ENCODE results near the gene CNNM2.
"Not testable (repeated sequence)": the region's sequence is repeated elsewhere in the genome, so short reads cannot be mapped to it uniquely, and the experiment has no call there.

The CNNM2 gene

GRCh38 chr10:103042129-103042528 is 124.0 kb downstream of the CNNM2 start:
- DNase-seq: peak; percentile 12 to 27

- no peak for DNase-seq
These were observed 124.8 kb downstream of the CNNM2 start for GRCh38 chr10:103042908-103043307.

- no peak for DNase-seq
These were observed 126.9 kb downstream of the CNNM2 start for GRCh38 chr10:103044942-103045489.

- DNase-seq: no peak
These were observed 127.9 kb downstream of the CNNM2 start for GRCh38 chr10:103045961-103046360.

GRCh38 chr10:103047381-103047780 is 129.3 kb downstream of the CNNM2 start:
- no peak for DNase-seq

GRCh38 chr10:103049237-103049636 is 131.1 kb downstream of the CNNM2 start:
- no peak for DNase-seq

GRCh38 chr10:103053659-103054581 is 135.8 kb downstream of the CNNM2 start:
- DNase-seq: no peak

GRCh38 chr10:103054621-103055020 is 136.5 kb downstream of the CNNM2 start:
- no peak for DNase-seq

GRCh38 chr10:103055105-103055504 is 137.0 kb downstream of the CNNM2 start:
- no peak for DNase-seq

- DNase-seq: no peak
These were observed 139.9 kb downstream of the CNNM2 start for GRCh38 chr10:103058034-103058433.

GRCh38 chr10:103060575-103060974 is 142.5 kb downstream of the CNNM2 start:
- DNase-seq: no peak

- DNase-seq: no peak
These were observed 144.9 kb downstream of the CNNM2 start for GRCh38 chr10:103062854-103063590.

- DNase-seq: no peak
These were observed 146.9 kb downstream of the CNNM2 start for GRCh38 chr10:103064956-103065355.

- DNase-seq: no peak
These were observed 148.3 kb downstream of the CNNM2 start for GRCh38 chr10:103066141-103067098.

- not testable (repeated sequence) for DNase-seq
These were observed 149.0 kb downstream of the CNNM2 start for GRCh38 chr10:103067099-103067477.

- DNase-seq: no peak
These were observed 149.4 kb downstream of the CNNM2 start for GRCh38 chr10:103067484-103067883.

GRCh38 chr10:103067956-103068355 is 149.9 kb downstream of the CNNM2 start:
- DNase-seq: no peak

- DNase-seq: peak in 1 of 2 experiments; percentile 30
These were observed 151.6 kb downstream of the CNNM2 start for GRCh38 chr10:103069453-103070331.

GRCh38 chr10:103072276-103072675 is 154.2 kb downstream of the CNNM2 start:
- DNase-seq: no peak

- no peak for DNase-seq
These were observed 154.8 kb downstream of the CNNM2 start for GRCh38 chr10:103072891-103073290.

GRCh38 chr10:103077020-103077419 is 158.9 kb downstream of the CNNM2 start:
- DNase-seq: no peak

Measured in NCI-H187 (cell line).